Measurements from ENCODE around the gene RNF168.

- TF ChIP-seq CTCF (conservative IDR thresholded peaks at IDR 0.05) (no peak), ZFX (IDR thresholded peaks at IDR 0.05) (no peak)
Measured at GRCh38 chr3:196489747-196490146, 13.8 kb downstream of the RNF168 start.

Measured in C4-2B (cell line).